Measurements from ENCODE around the gene MUSK. TPM values are rescaled to one million over a fixed set of nuclear protein-coding genes. Genes with fewer than 3 reads are reported as not detected.

MUSK gene
- not detected for total RNA-seq
- not detected for polyA plus RNA-seq

DNA sequence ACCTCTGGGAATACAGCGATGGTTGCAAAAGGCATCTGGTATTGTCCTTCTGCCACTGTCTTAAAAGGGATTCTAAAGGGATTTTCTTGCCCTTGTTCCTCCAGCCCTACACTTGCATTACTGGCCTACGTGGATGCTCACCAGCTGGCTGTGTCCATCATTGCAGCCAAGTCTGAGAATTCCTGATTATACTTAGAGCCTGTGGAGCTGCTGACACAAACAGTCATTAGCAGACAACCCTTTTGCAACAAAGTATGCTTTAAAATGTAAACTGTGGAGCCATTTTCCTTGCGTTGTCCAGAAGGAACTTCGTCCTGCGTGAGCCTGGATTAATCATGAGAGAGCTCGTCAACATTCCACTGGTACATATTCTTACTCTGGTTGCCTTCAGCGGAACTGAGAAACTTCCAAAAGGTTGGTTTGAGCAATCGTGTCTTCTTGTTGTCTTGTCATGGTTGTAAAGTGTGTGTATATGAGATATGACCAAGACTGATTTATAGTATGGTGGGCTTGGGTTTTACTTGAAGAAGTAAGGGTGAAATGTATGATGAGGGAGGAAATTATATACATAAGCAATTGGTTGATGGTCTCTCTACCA, at the start of gene MUSK:
MUSK (plus strand) TSS at position 222 of the 598 bp plus-strand sequence; CDS start at position 336, 114 bp downstream.
- no peak for DNase-seq
- CTCF ChIA-PET (ENCODE audit: partially characterized antibody): no interaction called here
- Histone ChIP-seq H3K36me3 (ENCODE audit: insufficient read depth, low read length) (no peaks in the 10 kb centered on the region), H3K27ac (ENCODE audit: low read depth, low read length) (no peak within 1 kb of the TSS), H3K4me1 (ENCODE audit: insufficient read depth, low read length) (no peaks in the 10 kb centered on the region), H3K9me3 (ENCODE audit: control insufficient read depth in 1 of 2, low read length in 2 of 2) (no peaks in the 10 kb centered on the region), H3K27me3 (ENCODE audit: insufficient read depth, low read length) (no peaks in the 10 kb centered on the region), H3K4me3 (ENCODE audit: low read length in 2 of 2) (no peak within 1 kb of the TSS)
- intact Hi-C loops (cut with micrococcal nuclease): no loop called here
- peaks cover 0 to 3% (median 0%) of the 10 kb centered on the region in 4 donors for H3K4me1 Mint-ChIP-seq
- no peaks in the 10 kb centered on the region for H3K27me3 Mint-ChIP-seq
- H3K4me3 Mint-ChIP-seq: no peak within 1 kb of the TSS
- H3K9me3 Mint-ChIP-seq: peaks cover 0 to 7% (median 1%) of the 10 kb centered on the region in 8 donors
- H3K36me3 Mint-ChIP-seq: no peaks in the 10 kb centered on the region
- POLR2A ChIA-PET (ENCODE audit: partially characterized antibody): no interaction called here
- H3K27ac Mint-ChIP-seq: peak within 1 kb of the TSS in 1 of 7 donors; percentile 45

DNA sequence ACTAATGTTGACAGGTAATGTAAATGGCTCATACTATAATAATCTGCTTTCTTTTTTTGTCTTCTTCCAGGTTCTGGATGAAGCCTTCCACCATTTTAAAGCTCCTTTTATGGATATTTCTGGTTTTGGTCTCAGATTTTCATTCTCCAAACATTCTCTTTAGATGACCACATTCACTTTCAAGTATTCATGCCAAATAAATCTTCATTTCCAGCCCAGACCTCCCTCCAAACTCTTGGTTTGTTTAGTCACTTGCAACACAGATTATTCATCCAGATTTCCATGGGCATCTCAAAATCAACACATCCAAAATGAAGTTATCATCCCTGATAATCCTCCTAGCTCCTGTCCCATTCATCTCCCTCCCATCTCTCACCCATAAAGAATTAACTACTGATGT, 48.8 kb upstream of the MUSK start:
- Mint-ChIP-seq H3K36me3 (no peaks in the 10 kb centered on the region), H3K4me1 (no peaks in the 10 kb centered on the region), H3K9me3 (peaks cover 0 to 2% (median 0%) of the 10 kb centered on the region in 8 donors), H3K27me3 (no peaks in the 10 kb centered on the region), H3K4me3 (no peak overlapping the region), H3K27ac (no peak overlapping the region)
- intact Hi-C loops (cut with micrococcal nuclease): no loop called here
- Histone ChIP-seq H3K4me1 (ENCODE audit: insufficient read depth, low read length) (no peaks in the 10 kb centered on the region), H3K36me3 (ENCODE audit: insufficient read depth, low read length) (no peaks in the 10 kb centered on the region), H3K9me3 (ENCODE audit: control insufficient read depth in 1 of 2, low read length in 2 of 2) (no peaks in the 10 kb centered on the region), H3K4me3 (ENCODE audit: low read length in 2 of 2) (no peak overlapping the region), H3K27ac (ENCODE audit: low read depth, low read length) (no peak overlapping the region), H3K27me3 (ENCODE audit: insufficient read depth, low read length) (no peaks in the 10 kb centered on the region)
- ChIA-PET POLR2A (ENCODE audit: partially characterized antibody) (no interaction called here), CTCF (ENCODE audit: partially characterized antibody) (no interaction called here)
- no peak for DNase-seq

DNA sequence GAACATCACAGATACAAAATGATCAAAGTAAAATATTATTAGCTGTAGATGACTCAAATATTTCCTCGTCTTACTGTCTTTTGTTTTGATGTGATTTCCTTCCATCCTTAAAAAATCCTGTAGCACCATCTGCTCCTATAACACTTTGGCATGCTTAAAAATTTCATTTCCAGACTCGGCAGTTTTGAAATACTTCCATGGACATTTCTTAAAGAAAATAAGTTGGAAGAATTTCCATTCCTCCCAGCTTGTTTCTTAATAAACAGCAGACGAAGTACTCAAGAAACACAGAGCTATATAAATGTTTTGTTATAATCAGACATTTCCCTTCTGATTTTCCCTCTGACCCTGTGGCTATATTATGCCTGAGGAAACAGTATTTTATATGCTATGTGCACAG, 47.9 kb upstream of the MUSK start:
- Histone ChIP-seq H3K36me3 (ENCODE audit: insufficient read depth, low read length) (no peaks in the 10 kb centered on the region), H3K27me3 (ENCODE audit: insufficient read depth, low read length) (no peaks in the 10 kb centered on the region), H3K9me3 (ENCODE audit: control insufficient read depth in 1 of 2, low read length in 2 of 2) (no peaks in the 10 kb centered on the region), H3K4me3 (ENCODE audit: low read length in 2 of 2) (no peak overlapping the region), H3K27ac (ENCODE audit: low read depth, low read length) (no peak overlapping the region), H3K4me1 (ENCODE audit: insufficient read depth, low read length) (no peaks in the 10 kb centered on the region)
- ChIA-PET POLR2A (ENCODE audit: partially characterized antibody) (no interaction called here), CTCF (ENCODE audit: partially characterized antibody) (interaction anchor here (0.7 kb wide), 1 partner anchor 437 kb away, joined by 4 read pairs; no protein-coding TSS in a partner anchor)
- no peaks in the 10 kb centered on the region for H3K4me1 Mint-ChIP-seq
- DNase-seq: no peak
- H3K36me3 Mint-ChIP-seq: no peaks in the 10 kb centered on the region
- no peak overlapping the region for H3K27ac Mint-ChIP-seq
- no peak overlapping the region for H3K4me3 Mint-ChIP-seq
- H3K27me3 Mint-ChIP-seq: no peaks in the 10 kb centered on the region
- intact Hi-C loops (cut with micrococcal nuclease): no loop called here
- peaks cover 0 to 2% (median 0%) of the 10 kb centered on the region in 8 donors for H3K9me3 Mint-ChIP-seq

GRCh38 chr9:110622368-110622767, 46.2 kb upstream of the MUSK start:
- ChIA-PET CTCF (ENCODE audit: partially characterized antibody) (no interaction called here), POLR2A (ENCODE audit: partially characterized antibody) (no interaction called here)
- Mint-ChIP-seq H3K9me3 (peaks cover 0 to 2% (median 0%) of the 10 kb centered on the region in 8 donors), H3K36me3 (no peaks in the 10 kb centered on the region), H3K4me1 (no peaks in the 10 kb centered on the region), H3K27me3 (no peaks in the 10 kb centered on the region), H3K4me3 (no peak overlapping the region), H3K27ac (no peak overlapping the region)
- H3K4me3 ChIP-seq (ENCODE audit: low read length in 2 of 2): no peak overlapping the region
- H3K27ac ChIP-seq (ENCODE audit: low read depth, low read length): no peak overlapping the region
- intact Hi-C loops (cut with micrococcal nuclease): no loop called here
- H3K4me1 ChIP-seq (ENCODE audit: insufficient read depth, low read length): no peaks in the 10 kb centered on the region
- H3K36me3 ChIP-seq (ENCODE audit: insufficient read depth, low read length): no peaks in the 10 kb centered on the region
- DNase-seq: no peak
- no peaks in the 10 kb centered on the region for H3K9me3 ChIP-seq (ENCODE audit: control insufficient read depth in 1 of 2, low read length in 2 of 2)
- H3K27me3 ChIP-seq (ENCODE audit: insufficient read depth, low read length): no peaks in the 10 kb centered on the region

- CTCF ChIA-PET (ENCODE audit: partially characterized antibody): interaction anchor here (1.5 to 1.7 kb wide), 2 partner anchors 440 to 442 kb away, joined by 5 to 6 read pairs; no protein-coding TSS in a partner anchor
- H3K27me3 ChIP-seq (ENCODE audit: insufficient read depth, low read length): no peaks in the 10 kb centered on the region
- no peaks in the 10 kb centered on the region for H3K4me1 ChIP-seq (ENCODE audit: insufficient read depth, low read length)
- peak in 3 of 5 donors; percentile 0 to 9 (median 6) for DNase-seq
- intact Hi-C loops (cut with micrococcal nuclease): no loop called here
- H3K27ac Mint-ChIP-seq: no peak overlapping the region
- H3K4me3 Mint-ChIP-seq: no peak overlapping the region
- H3K36me3 Mint-ChIP-seq: no peaks in the 10 kb centered on the region
- H3K27me3 Mint-ChIP-seq: no peaks in the 10 kb centered on the region
- H3K4me1 Mint-ChIP-seq: no peaks in the 10 kb centered on the region
- peaks cover 0 to 2% (median 0%) of the 10 kb centered on the region in 8 donors for H3K9me3 Mint-ChIP-seq
- no peak overlapping the region for H3K27ac ChIP-seq (ENCODE audit: low read depth, low read length)
- POLR2A ChIA-PET (ENCODE audit: partially characterized antibody): no interaction called here
- H3K36me3 ChIP-seq (ENCODE audit: insufficient read depth, low read length): no peaks in the 10 kb centered on the region
- no peak overlapping the region for H3K4me3 ChIP-seq (ENCODE audit: low read length in 2 of 2)
- H3K9me3 ChIP-seq (ENCODE audit: control insufficient read depth in 1 of 2, low read length in 2 of 2): no peaks in the 10 kb centered on the region
These were observed 45.0 kb upstream of the MUSK start for GRCh38 chr9:110623462-110624025.

GRCh38 chr9:110626101-110626829, 42.3 kb upstream of the MUSK start:
- Histone ChIP-seq H3K4me1 (ENCODE audit: insufficient read depth, low read length) (no peaks in the 10 kb centered on the region), H3K27ac (ENCODE audit: low read depth, low read length) (no peak overlapping the region), H3K27me3 (ENCODE audit: insufficient read depth, low read length) (no peaks in the 10 kb centered on the region), H3K9me3 (ENCODE audit: control insufficient read depth in 1 of 2, low read length in 2 of 2) (no peaks in the 10 kb centered on the region), H3K4me3 (ENCODE audit: low read length in 2 of 2) (no peak overlapping the region), H3K36me3 (ENCODE audit: insufficient read depth, low read length) (no peaks in the 10 kb centered on the region)
- no peaks in the 10 kb centered on the region for H3K36me3 Mint-ChIP-seq
- CTCF ChIA-PET (ENCODE audit: partially characterized antibody): no interaction called here
- H3K4me1 Mint-ChIP-seq: no peaks in the 10 kb centered on the region
- H3K27ac Mint-ChIP-seq: no peak overlapping the region
- intact Hi-C loops (cut with micrococcal nuclease): no loop called here
- no peak for DNase-seq
- POLR2A ChIA-PET (ENCODE audit: partially characterized antibody): no interaction called here
- H3K9me3 Mint-ChIP-seq: peaks cover 0 to 2% (median 0%) of the 10 kb centered on the region in 8 donors
- no peaks in the 10 kb centered on the region for H3K27me3 Mint-ChIP-seq
- H3K4me3 Mint-ChIP-seq: no peak overlapping the region

GRCh38 chr9:110635589-110635988, 33.0 kb upstream of the MUSK start:
- H3K36me3 Mint-ChIP-seq: no peaks in the 10 kb centered on the region
- POLR2A ChIA-PET (ENCODE audit: partially characterized antibody): no interaction called here
- no peak overlapping the region for H3K27ac Mint-ChIP-seq

More at GRCh38 chr9:110635589-110635988, 33.0 kb upstream of the MUSK start:
- Histone ChIP-seq H3K36me3 (ENCODE audit: insufficient read depth, low read length) (no peaks in the 10 kb centered on the region), H3K4me1 (ENCODE audit: insufficient read depth, low read length) (no peaks in the 10 kb centered on the region), H3K27ac (ENCODE audit: low read depth, low read length) (no peak overlapping the region), H3K4me3 (ENCODE audit: low read length in 2 of 2) (no peak overlapping the region), H3K27me3 (ENCODE audit: insufficient read depth, low read length) (no peaks in the 10 kb centered on the region), H3K9me3 (ENCODE audit: control insufficient read depth in 1 of 2, low read length in 2 of 2) (no peaks in the 10 kb centered on the region)
- Mint-ChIP-seq H3K27me3 (no peaks in the 10 kb centered on the region), H3K4me3 (no peak overlapping the region), H3K9me3 (peaks cover 0 to 20% (median 9%) of the 10 kb centered on the region in 8 donors), H3K4me1 (no peaks in the 10 kb centered on the region)
- CTCF ChIA-PET (ENCODE audit: partially characterized antibody): no interaction called here
- no peak for DNase-seq
- intact Hi-C loops (cut with micrococcal nuclease): no loop called here

Data from CD4-positive, alpha-beta memory T cell (primary cell).